ENCODE results near the gene CLIC3.

DNA sequence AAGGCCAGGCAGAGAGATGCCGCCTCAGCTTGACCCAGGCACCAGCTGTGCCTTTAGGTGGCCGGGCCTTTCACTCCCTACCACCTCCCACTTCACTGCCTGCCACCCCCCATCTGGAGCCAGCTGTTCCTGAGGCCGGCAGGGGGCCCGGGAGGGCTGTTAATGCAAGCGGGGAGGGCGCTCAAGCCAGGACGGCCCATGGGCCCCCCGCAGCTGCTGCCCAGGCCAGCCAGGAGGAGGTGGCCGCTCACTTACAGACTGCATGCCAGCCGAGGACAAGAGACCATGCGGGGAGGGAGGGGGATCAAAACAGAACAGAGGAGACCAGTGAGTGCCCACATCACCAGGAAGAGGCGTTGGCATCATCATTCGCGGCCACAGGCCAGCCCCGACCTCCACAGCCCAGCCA, 27.2 kb upstream of the CLIC3 start:
- TF ChIP-seq, protein P1, sequence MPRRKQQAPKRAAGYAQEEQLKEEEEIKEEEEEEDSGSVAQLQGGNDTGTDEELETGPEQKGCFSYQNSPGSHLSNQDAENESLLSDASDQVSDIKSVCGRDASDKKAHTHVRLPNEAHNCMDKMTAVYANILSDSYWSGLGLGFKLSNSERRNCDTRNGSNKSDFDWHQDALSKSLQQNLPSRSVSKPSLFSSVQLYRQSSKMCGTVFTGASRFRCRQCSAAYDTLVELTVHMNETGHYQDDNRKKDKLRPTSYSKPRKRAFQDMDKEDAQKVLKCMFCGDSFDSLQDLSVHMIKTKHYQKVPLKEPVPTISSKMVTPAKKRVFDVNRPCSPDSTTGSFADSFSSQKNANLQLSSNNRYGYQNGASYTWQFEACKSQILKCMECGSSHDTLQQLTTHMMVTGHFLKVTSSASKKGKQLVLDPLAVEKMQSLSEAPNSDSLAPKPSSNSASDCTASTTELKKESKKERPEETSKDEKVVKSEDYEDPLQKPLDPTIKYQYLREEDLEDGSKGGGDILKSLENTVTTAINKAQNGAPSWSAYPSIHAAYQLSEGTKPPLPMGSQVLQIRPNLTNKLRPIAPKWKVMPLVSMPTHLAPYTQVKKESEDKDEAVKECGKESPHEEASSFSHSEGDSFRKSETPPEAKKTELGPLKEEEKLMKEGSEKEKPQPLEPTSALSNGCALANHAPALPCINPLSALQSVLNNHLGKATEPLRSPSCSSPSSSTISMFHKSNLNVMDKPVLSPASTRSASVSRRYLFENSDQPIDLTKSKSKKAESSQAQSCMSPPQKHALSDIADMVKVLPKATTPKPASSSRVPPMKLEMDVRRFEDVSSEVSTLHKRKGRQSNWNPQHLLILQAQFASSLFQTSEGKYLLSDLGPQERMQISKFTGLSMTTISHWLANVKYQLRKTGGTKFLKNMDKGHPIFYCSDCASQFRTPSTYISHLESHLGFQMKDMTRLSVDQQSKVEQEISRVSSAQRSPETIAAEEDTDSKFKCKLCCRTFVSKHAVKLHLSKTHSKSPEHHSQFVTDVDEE (CRISPR knock-in tag; IDR thresholded peaks at IDR 0.05): no peak
- TF ChIP-seq SNAI2 (CRISPR knock-in tag; IDR thresholded peaks at IDR 0.05): no peak
